GM12872 (cell line): Measurements from ENCODE around the gene RPS26.
A peak's percentile ranks its signal among the peaks of the same experiment; 100 is the strongest.

Experiments used
- CTCF ChIP-seq: IDR thresholded peaks from 3 replicates; pipeline ENCODE4 v1.5.1; 2011; ENCODE audit warnings: low read depth, mild to moderate bottlenecking, low read length, moderate library complexity; ENCODE audit not compliant: insufficient read depth

RPS26 gene

GRCh38 chr12:56084958-56085543 lies 43.3 kb downstream of the RPS26 start:
- peak; percentile 61 for TF ChIP-seq CTCF

- TF ChIP-seq CTCF: no peak
Measured at GRCh38 chr12:56086096-56086495, 44.4 kb downstream of the RPS26 start.

GRCh38 chr12:56086608-56087007 lies 44.9 kb downstream of the RPS26 start:
- TF ChIP-seq CTCF: no peak

- no peak for TF ChIP-seq CTCF
Measured at GRCh38 chr12:56087220-56087619, 45.5 kb downstream of the RPS26 start.
